HG02970 (cell line): ENCODE data around the gene JHY.
"Not testable (repeated sequence)": the region's sequence is repeated elsewhere in the genome, so short reads cannot be mapped to it uniquely, and the experiment has no call there.

Experiments used
- ATAC-seq: cut with Tn5 transposase; IDR thresholded peaks from one replicate; pipeline ENCODE4 v1.9.1; 2021; ENCODE audit warnings: mild to moderate bottlenecking, moderate library complexity, moderate number of reproducible peaks; ENCODE audit not compliant: unreplicated experiment, low FRiP score

JHY gene

GRCh38 chr11:122882189-122882856, at the start of gene JHY:
TSS of gene JHY (plus strand) at chr11:122882759. CDS start at chr11:122885850, 3,091 bp downstream.
- ATAC-seq, result no peak

- ATAC-seq, result no peak
Observed at GRCh38 chr11:122833846-122834464, 48.6 kb upstream of the JHY start.

- ATAC-seq, result no peak
Observed at GRCh38 chr11:122836916-122837315, 45.6 kb upstream of the JHY start.

- no peak for ATAC-seq
Observed at GRCh38 chr11:122837528-122838346, 44.8 kb upstream of the JHY start.

- no peak for ATAC-seq
Observed at GRCh38 chr11:122843281-122844141, 39.0 kb upstream of the JHY start.

GRCh38 chr11:122847466-122847865, 35.1 kb upstream of the JHY start:
- no peak for ATAC-seq

GRCh38 chr11:122848186-122848585, 34.4 kb upstream of the JHY start:
- ATAC-seq, result no peak

GRCh38 chr11:122850076-122850631, 32.4 kb upstream of the JHY start:
- no peak for ATAC-seq

GRCh38 chr11:122851366-122851966, 31.1 kb upstream of the JHY start:
- no peak for ATAC-seq

GRCh38 chr11:122852074-122852795, 30.3 kb upstream of the JHY start:
- no peak for ATAC-seq

- no peak for ATAC-seq
Observed at GRCh38 chr11:122852796-122853160, 29.8 kb upstream of the JHY start.

- no peak for ATAC-seq
Observed at GRCh38 chr11:122853261-122853660, 29.3 kb upstream of the JHY start.

GRCh38 chr11:122853971-122854446, 28.6 kb upstream of the JHY start:
- no peak for ATAC-seq

GRCh38 chr11:122861631-122862030, 20.9 kb upstream of the JHY start:
- no peak for ATAC-seq

GRCh38 chr11:122862091-122862490, 20.5 kb upstream of the JHY start:
- ATAC-seq, result no peak

GRCh38 chr11:122863154-122863553, 19.4 kb upstream of the JHY start:
- ATAC-seq, result not testable (repeated sequence)

- no peak for ATAC-seq
Observed at GRCh38 chr11:122863704-122864326, 18.7 kb upstream of the JHY start.

- ATAC-seq, result no peak
Observed at GRCh38 chr11:122864386-122865115, 18.0 kb upstream of the JHY start.
